GM12874 (cell line): Measurements from ENCODE around the gene FRZB.

Experiments used
- CTCF ChIP-seq: IDR thresholded peaks from 2 replicates; pipeline ENCODE4 v1.5.1; 2011; ENCODE audit warnings: low read depth, mild to moderate bottlenecking, control low read depth, low read length, moderate library complexity; ENCODE audit not compliant: insufficient read depth

The FRZB gene

DNA sequence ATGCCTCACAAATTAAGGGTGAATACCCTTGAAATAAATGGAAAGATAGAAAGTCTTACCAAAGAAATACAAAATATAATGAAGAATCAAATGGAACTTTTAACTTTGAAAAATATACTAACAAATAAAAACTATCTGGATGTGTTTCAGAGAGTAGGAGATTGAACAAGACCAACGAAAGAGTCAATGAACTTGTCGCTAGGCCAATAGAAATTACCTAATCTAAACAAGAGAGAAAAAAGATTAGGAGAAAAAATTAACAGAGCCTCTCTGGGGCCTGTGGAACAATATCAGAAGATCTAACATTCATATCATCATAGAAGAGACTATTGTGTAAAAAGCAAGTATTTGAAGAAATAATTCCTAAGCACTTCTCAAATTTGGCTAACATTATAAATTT lies 11.1 kb downstream of the FRZB start:
- TF ChIP-seq CTCF = no peak

GRCh38 chr2:182854375-182855105 lies 11.9 kb downstream of the FRZB start:
- TF ChIP-seq CTCF = no peak

GRCh38 chr2:182852801-182853200 lies 13.6 kb downstream of the FRZB start:
- TF ChIP-seq CTCF = no peak

GRCh38 chr2:182852090-182852489 lies 14.3 kb downstream of the FRZB start:
- TF ChIP-seq CTCF = no peak

DNA sequence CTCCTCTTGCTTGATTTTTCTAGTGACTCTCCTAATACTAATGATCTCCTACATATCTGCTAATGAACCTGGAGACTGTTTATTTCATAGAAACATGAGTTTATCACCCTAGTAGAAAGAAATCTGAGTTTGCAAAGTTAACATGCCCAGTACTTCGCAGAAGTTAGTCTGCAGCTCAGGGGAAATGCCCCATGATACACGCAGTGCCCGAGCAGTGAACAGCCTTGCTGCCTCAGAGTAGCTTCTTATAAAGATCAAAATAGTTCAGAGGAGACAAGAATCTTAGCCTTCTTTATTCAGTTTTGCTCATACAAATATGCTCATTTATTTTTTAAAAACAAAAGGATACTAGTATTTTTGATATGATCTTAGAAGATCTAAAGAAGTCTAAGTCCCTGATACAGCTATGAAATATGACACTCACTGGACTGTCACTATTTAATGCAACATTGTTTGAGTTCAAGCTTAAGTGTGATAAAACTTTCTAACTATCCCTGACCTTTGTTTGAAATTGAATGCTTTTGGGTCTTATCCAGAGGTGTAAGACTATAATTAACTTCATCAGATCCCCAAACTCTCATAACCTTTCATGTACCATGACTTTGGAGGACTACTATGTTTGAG lies 20.5 kb downstream of the FRZB start:
- TF ChIP-seq CTCF = no peak

- TF ChIP-seq CTCF = no peak
Measured at GRCh38 chr2:182836451-182836850, 30.0 kb downstream of the FRZB start.

GRCh38 chr2:182834293-182834692 lies 32.1 kb downstream of the FRZB start:
- no peak for TF ChIP-seq CTCF
